Caki2 (cell line): Measurements from ENCODE around the gene ERICH6B. TPM values are rescaled to one million over a fixed set of nuclear protein-coding genes. Genes with fewer than 3 reads are reported as not detected.
A peak's percentile ranks its signal among the peaks of the same experiment; 100 is the strongest.
"Not testable (repeated sequence)": the region's sequence is repeated elsewhere in the genome, so short reads cannot be mapped to it uniquely, and the experiment has no call there.

ENCODE experiments used
- DNase-seq: peaks from one replicate; pipeline ENCODE4 v3.0.0-alpha.2; 2015; ENCODE audit warnings: low read depth
- in situ Hi-C: cut with HindIII; loops from 2 replicates; pipeline ENCODE4 v1.10.0; 2016; ENCODE audit warnings: low sequenced_read_pairs, low pct_unique_long_range_greater_than_20kb, mixed read lengths
- total RNA-seq: library from RNA; depleted of rRNA; stranded (reverse); fragments of >200 nt; shearing (Covaris generic); gene quantifications from 2 replicates; pipeline ENCODE4 v1.2.3, GENCODE V29; 2014; ENCODE audit warnings: low replicate concordance; rRNA removed

ERICH6B gene
- not detected in 2 replicates for total RNA-seq

DNA sequence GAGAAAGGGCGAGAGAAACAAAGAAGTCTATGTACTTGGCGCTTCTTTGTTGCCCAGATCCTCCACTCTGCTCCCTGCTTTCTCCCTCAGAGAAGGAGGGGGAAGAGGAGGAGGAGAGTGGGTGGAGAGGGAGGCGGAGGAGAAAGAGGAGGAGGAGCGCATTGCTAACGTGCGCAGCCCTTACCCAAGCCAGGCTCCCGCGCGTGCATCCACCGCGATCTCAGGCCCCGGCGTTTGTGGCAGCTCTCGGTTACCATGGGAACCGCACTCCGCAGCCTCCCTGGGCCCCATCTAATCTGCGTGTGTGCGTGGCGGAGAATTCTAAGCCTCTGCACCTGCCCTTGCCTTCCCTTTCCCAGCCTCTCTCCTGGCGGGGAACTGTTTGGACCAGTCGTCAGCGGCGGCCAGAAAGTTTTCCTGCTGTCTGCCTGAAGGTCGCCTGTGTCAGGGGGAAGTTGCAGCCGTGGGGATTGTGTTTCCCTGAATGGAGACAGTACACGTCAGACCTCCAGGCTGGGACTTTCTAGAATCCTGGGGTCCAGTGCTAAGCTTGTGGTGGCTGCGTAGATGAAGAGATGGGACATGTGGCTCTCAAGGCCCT is at the start of gene ERICH6B:
Gene ERICH6B (minus strand): TSS at position 239 of the 601 bp plus-strand sequence. CDS start 18,734 bp downstream, outside the sequence.
- in situ Hi-C loops: no loop called here

DNA sequence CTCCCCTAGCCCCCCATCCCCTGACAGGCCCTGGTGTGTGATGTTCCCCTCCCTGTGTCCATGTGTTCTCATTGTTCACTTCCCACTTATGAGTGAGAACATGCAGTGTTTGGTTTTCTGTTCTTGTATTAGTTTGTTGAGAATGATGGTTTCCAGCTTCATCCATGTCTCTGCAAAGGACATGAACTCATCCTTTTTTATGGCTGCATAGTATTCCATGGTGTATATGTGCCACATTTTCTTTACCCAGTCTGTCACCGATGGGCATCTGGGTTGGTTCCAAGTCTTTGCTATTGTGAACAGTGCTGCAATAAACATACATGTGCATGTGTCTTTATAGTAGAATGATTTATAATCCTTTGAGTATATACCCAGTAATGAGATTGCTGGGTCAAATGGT is 47.4 kb upstream of the ERICH6B start:
- in situ Hi-C loops, DNase-seq: not testable (repeated sequence)

More for the DNA sequence above, at the start of gene ERICH6B:
- no peak for DNase-seq

DNA sequence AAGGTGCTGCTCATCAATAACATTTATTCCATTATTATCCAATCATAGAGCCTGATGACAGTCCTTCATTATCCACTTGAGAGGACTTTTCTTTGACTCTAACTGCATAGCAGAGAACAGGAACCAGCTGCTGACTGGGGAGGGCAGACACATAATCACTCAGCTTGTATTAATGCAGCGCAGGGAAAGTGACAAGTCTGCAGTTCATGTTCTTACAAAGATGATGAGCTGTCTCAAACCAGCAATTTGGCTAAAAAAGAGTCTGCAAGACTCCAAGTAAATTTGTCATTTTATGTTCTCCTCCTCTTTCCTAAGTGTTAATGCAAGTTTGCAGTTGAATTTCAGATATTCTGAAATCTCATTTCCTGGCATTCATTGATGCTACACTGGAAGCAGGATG is 46.6 kb upstream of the ERICH6B start:
- in situ Hi-C loops: no loop called here
- no peak for DNase-seq

DNA sequence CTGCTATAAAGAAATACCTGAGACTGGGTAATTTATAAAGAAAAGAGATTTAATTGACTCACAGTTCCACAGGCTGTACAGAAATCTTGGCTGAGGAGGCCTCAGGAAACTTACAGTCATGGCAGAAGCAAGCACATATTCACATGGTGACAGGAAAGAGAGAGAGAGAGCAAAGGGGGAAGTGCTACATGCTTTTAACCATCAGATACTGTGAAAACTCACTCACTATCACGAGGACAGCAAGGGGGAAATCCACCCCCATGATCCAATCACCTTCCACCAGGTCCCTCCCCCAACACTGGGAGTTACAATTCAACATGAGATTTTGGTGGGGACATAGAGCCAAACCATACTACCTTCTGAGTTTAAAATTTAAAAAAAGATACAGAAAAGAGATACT is 44.9 kb upstream of the ERICH6B start:
- DNase-seq, in situ Hi-C loops: not testable (repeated sequence)

DNA sequence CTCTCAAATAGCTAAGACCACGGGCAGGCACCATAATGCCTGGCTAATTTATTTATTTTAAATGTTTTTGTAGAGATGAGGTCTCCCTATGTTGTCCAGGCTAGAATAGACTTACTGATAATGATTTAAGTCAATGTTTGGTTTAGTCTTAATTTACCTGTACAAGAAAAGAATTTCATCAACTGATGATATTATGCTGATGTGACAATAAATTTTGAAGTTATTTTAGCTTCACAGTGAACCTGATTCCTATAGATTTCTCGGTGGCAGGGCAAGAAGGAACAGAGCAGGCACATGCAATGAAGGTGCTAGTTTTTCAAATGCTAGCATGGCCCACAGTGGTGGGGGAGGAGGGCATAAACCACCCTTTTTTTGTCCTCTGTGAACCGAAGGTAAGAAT is 44.0 kb upstream of the ERICH6B start:
- in situ Hi-C loops: no loop called here
- DNase-seq: no peak

DNA sequence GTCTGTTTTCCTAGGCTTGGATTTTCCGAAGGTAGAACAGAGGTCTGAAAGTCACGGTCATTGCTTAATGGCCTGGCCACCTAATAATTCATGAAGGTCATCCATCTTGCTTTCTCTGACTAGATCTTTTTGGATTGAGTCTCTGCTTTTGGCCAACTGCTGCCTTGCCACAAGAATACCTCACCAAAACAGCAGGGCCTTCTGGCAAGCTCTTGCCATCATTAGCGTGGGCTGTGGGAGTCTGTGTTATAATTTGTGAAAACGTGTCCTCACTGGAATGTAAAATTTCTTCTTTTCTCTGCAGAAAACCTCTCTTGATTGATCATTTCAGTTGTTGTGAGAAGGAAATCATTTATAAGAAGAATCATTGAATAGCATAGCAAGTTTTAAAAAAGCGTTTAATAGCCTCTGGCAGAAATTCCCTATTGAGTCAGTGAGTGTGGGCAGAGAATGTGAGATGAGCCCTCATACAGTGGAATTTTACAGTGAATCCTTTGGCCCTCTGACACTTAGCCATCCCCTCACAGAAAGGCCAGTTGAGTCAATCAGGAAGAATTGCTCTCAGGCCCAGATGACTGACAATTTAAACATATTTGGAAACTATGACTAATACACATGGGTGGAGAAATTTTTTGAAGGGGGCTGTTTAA is 43.2 kb upstream of the ERICH6B start:
- no peak for DNase-seq
- in situ Hi-C loops: no loop called here

DNA sequence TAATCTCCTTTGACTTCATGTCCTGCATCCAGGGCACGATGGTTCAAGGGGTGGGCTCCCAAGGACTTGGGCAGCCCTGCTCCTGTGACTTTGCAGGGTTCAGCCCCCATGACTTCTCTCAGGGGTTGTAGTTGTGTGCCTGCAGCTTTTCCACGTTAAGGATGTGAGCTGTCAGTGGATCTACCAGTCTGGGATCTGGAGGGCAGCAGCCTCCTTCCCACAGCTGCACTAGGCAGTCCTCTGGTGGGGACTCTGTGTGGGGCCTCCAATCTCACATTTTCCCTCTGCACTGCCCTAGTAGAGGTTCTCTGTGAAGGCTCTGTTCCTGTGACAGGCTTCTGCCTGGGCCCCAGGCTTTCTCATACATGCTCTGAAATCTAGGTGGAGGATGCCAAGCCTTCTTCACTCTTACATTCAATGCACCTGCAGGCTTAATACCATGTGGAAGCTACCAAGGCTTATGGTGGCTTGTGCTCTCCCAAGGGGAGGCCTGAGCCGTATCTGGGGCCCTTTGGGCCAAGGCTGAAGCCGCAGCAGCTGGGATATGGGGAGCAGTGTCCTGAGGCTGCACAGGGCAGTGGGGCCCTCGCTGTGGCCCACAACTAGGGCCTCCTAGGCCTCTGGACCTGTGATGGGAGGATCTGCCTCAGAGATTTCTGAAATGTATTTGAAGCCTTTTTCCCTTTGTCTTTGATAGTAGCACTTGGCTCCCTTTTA is 39.3 kb upstream of the ERICH6B start:
- in situ Hi-C loops: no loop called here
- no peak for DNase-seq

DNA sequence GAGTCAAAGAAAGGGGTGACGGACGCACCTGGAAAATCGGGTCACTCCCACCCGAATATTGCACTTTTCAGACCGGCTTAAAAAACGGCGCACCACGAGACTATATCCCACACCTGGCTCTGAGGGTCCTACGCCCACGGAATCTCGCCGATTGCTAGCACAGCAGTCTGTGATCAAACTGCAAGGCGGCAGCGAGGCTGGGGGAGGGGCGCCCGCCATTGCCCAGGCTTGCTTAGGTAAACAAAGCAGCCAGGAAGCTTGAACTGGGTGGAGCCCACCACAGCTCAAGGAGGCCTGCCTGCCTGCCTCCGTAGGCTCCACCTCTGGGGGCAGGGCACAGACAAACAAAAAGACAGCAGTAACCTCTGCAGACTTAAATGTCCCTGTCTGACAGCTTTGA is 29.7 kb upstream of the ERICH6B start:
- in situ Hi-C loops, DNase-seq: not testable (repeated sequence)

DNA sequence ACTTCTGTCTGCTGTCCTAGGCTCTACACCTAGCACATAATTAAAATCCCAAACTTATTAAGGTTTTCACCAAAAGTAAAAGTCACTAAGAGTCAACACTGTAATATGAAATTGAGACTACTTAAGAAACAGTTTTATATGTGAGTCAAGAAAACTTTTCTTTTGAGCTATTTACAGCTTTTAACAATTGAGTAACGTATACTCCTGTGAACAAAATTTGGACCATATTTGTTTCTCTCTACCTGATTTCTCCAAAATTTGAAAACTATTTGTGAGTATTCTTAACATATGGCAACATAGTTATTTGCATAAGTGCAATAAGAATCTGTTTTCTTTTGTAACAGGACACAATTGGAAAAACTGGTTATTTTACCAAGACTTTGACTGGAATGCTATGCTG is 26.6 kb upstream of the ERICH6B start:
- DNase-seq, in situ Hi-C loops: not testable (repeated sequence)

DNA sequence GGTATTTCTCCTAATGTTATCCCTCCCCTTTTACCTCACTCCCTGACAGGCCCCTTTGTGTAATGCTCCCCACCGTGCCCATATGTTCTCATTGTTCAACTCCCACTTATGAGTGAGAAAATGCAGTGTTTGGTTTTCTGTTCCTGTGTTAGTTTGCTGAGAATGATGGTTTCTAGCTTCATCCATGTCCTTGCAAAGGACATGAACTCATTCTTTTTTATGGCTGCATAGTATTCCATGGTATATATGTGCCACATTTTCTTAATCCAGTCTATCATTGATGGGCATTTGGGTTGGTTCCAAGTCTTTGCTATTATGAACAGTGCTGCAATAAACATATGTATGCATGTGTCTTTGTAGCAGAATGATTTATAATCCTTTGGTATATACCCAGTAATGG is 19.8 kb upstream of the ERICH6B start:
- in situ Hi-C loops: not testable (repeated sequence)

DNA sequence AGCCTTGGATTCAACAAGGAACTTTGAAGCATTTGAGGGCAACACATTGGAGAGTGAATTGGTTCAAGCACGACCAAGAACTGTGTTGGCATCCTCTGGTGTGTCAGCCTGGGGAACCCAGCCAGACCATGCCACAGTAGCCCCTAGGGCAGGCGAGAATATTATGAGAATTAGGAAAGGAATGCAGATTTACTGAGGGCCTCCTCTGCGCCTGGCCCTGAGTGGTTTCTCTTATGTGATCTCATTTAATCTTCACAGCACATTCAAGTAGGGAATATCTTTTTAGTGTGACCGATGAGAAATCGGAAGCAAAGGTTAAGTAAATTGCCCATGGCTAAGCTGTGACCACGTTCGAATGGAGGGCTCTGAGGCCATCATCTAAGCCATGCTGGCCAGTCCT is 15.3 kb upstream of the ERICH6B start:
- DNase-seq: no peak
- in situ Hi-C loops: no loop called here

More for the DNA sequence above, 19.8 kb upstream of the ERICH6B start:
- not testable (repeated sequence) for DNase-seq

DNA sequence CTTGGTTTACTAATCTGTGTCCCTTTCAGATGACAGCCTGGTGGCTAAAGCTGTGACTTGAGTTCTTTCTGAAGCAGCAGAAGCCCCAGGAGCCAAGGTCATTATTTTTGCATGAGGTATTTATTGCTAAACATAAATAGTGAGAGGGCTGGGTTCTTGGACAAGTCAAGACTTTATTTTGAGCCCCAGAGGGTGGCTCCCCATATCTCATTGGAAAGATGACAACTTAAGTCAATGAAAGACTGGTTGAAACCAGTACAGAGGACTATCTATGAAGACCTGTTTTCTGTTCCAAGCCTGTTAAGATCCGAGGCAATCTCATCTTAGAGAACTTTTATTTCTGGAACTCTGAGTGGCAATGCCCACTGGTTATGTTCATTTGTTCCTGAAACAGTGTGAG is 14.4 kb upstream of the ERICH6B start:
- no peak for DNase-seq
- in situ Hi-C loops: no loop called here

DNA sequence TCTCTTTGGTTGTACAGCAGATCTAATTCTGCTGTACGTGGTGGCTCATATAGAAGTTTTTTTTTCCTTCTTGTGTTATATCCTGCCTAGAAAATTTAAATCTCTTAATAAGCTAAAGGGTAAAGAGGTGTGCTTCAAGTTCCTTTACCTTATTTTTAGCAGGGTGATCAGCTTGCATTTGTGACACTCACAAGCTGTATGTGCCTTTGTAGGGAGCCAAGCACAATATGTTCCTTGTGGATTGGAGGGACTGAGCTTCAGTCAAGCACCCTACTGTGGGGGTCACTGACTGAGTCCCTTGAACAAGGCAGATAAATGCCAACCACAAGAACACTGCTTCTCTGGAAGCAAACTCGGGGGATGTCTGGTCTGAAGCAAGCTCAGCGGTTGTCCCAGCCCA is 12.6 kb upstream of the ERICH6B start:
- DNase-seq: no peak
- in situ Hi-C loops: no loop called here

DNA sequence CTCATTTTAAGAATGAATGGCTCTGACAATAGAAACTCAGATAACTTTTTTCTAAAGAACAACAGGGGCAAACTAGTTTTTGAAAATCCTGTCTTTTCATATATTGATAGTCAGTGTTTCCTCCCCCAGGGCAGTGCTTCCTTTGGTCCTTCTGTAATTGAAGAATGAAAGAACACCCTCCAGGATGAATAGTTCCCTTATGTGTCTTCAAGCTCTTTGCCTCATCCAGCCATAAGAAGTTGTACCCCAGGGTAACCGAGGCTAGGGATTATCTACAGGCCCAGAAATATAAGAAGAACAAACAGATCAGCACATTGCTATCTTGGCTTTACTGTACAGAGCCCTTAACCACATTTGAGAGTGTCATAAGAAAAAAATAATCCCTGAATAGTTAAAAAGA is 12.1 kb upstream of the ERICH6B start:
- no peak for DNase-seq
- in situ Hi-C loops: no loop called here

DNA sequence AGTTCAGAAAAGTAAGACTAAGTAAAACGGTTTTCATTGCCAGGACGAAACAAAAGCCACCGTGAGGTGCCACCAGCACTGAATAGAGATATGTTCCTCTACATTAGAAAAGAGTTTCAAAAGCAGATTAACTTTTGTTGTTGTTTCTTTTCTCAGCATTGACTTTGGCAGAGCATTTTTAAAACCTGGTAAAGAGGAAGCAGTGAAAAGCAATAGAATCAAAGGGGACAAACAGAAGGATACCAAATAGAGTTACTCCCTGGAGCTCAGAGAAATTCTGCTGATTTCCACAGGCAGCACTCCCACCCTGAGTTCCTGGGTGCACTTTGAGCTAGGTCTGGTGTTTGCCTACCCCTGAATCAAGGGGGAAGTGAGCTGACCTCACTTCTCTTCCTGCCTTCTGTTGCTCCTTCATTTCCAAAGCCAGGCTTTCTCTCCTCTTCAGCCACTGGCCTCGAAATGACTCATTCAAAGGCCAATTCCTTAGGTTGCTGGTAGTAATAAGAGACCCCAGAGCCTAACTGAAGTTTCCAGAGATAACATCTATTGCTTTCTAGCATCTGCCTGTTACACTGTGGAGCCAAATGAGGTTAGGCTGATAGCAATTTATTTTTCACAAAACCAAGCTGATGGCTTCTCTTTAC is 11.3 kb upstream of the ERICH6B start:
- no peak for DNase-seq
- in situ Hi-C loops: no loop called here

DNA sequence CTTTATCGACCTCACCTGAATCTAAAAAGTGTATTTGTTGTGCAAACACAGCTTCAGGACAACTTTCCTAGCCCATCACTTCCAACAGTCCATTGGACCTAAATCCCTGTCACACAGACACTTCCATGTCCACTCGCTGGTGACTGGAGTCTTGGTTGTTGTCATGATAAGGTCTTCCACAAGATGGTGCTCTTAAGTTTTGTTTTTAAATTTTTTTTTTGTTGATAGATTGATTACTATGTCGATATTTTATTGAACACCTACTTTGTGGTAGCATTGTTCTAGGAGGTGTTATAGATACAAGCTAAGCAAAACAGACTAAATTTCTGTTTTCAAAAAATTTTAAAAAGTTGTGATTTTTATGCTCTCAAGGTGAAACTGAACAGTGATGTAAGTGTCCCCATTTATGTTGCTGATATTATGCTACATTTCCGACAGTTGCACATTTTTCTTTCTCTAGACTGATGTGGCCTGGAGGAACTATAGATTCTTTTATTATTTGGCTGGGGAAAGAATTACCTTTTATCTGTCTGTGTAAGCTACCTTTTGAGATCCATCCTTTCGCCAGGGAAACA is 8.1 kb upstream of the ERICH6B start:
- peak; percentile 3 for DNase-seq
- in situ Hi-C loops: no loop called here

DNA sequence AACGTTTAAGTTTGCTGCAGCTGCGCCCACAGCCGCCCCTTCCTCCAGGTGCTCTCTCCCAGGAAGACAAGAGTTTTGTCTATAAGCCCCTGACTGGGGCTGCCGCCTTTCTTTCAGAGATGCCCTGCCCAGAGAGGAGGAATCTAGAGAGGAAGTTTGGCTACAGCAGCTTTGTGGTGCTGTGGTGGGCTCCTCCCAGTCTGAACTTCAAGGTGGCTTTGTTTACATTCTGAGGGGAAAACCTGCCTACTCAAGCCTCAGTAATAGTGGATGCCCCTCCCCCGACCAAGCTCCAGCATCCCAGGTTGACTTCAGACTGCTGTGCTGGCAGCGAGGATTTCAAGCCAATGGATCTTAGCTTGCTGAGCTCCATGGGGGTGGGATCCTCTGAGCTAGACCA is 6.4 kb upstream of the ERICH6B start:
- DNase-seq: no peak
- in situ Hi-C loops: no loop called here

DNA sequence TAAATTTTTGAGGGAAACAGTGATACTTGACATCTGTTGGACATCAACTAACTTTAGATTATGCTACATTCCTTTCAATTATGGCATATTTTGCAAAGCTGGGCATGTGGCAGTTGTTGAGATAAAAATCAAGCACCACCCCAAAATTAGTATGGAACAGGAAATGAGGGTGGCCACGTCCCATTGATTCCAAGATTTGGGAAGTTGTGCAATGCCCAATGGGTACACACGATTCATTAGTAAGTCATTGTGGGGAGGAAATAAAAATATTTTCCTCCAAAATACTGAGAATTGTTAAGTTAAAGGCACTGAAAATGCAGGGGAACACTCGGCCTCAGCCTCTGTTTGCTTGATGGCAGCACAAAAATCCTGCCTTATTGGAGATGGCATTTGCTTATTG is 7.6 kb downstream of the ERICH6B start:
- DNase-seq: no peak
- in situ Hi-C loops: no loop called here

DNA sequence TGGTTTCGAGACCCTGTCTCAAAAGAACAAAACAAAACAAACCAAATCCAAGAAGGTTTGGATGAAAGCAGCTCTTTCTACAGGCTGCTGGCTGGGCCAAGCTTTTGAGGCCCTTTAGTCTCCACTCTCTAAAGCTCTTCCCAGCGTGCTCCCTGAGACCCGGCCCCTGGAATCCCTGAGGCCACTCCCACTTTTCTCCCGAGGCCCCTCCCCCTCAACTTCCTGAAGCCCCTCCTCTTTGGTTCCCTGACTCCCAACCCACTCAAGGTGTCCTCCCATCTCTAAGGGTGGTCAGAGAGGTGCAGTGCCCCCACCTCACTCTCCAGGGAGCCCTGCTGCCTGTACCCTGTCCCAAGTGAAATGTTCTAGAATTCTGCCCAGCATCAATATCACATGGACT is 10.6 kb downstream of the ERICH6B start:
- in situ Hi-C loops: no loop called here

More for the DNA sequence above, 10.6 kb downstream of the ERICH6B start:
- DNase-seq: no peak
